ENCODE measurements around the gene CEACAM6.

Gene CEACAM6

DNA sequence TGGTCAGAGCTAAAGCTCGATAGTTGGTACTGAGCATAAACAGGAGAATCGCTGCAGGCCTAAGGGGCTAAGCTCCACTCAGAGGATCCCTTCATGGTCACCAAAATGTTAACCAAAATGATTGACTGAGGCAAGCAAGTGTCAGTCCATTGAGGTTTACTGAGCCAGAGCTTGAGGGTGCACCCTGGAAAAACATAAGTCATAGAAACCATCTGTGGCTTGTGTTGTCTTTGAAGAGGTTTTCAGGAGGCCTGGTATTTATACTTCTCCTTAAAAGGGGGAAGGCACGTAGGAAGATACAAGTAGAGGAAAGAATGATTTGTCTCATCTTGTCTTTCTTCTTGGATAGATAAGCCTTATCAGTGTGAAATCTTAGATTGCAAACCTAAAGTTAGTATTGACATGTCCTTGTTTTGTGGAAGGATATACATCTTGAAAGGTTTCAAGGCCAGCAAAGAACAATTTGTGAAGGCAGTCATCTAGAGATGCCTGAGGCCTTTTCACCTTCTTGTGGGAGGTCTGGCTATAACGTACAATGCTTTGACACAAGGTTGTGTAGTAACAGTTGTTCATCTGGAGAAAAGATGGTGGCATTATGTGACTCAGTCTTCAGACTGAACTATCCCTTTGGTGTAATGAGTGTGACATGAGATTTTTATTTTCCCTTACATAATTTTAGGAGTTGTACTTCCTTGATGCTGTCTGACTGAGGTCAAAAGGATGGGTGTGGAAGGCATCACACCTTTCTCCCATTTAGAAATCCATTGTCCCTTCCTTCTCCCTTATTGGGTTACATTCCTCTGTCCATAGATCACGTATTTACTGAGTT is 14.7 kb upstream of the CEACAM6 start:
- H3K9me3 ChIP-seq (ENCODE audit: insufficient read depth, low read depth, low read length), result no peaks in the 10 kb centered on the region
- no peaks in the 10 kb centered on the region for H3K4me1 ChIP-seq (ENCODE audit: insufficient read depth, low read length, poor library complexity, severe bottlenecking)
- H4K20me1 ChIP-seq (ENCODE audit: insufficient read depth, low read length, poor library complexity, severe bottlenecking), result no peaks in the 10 kb centered on the region
- no peak overlapping the region for H3K9ac ChIP-seq (ENCODE audit: low read depth, low read length, poor library complexity, severe bottlenecking)
- no peak overlapping the region for H2AFZ ChIP-seq (ENCODE audit: low read length)
- H3K9me2 ChIP-seq (replicated peaks; ENCODE audit: low read depth, low read length), result no peaks in the 10 kb centered on the region
- H3K36me3 ChIP-seq (ENCODE audit: insufficient read depth, low read length), result no peaks in the 10 kb centered on the region
- no peaks in the 10 kb centered on the region for H3F3A ChIP-seq (ENCODE audit: low read depth)
- TF ChIP-seq, protein P1, sequence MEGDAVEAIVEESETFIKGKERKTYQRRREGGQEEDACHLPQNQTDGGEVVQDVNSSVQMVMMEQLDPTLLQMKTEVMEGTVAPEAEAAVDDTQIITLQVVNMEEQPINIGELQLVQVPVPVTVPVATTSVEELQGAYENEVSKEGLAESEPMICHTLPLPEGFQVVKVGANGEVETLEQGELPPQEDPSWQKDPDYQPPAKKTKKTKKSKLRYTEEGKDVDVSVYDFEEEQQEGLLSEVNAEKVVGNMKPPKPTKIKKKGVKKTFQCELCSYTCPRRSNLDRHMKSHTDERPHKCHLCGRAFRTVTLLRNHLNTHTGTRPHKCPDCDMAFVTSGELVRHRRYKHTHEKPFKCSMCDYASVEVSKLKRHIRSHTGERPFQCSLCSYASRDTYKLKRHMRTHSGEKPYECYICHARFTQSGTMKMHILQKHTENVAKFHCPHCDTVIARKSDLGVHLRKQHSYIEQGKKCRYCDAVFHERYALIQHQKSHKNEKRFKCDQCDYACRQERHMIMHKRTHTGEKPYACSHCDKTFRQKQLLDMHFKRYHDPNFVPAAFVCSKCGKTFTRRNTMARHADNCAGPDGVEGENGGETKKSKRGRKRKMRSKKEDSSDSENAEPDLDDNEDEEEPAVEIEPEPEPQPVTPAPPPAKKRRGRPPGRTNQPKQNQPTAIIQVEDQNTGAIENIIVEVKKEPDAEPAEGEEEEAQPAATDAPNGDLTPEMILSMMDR (conservative IDR thresholded peaks at IDR 0.05; ENCODE audit: low read length), result no peak
- no peak for TF ChIP-seq EZH2phosphoT487 (IDR thresholded peaks at IDR 0.05; ENCODE audit: borderline replicate concordance)
- H3K27me3 ChIP-seq (ENCODE audit: insufficient read depth, low read length, poor library complexity, severe bottlenecking), result no peaks in the 10 kb centered on the region
- H3K4me2 ChIP-seq (ENCODE audit: low read depth, low read length, poor library complexity, severe bottlenecking), result no peak overlapping the region
- H3K79me2 ChIP-seq (ENCODE audit: insufficient read depth, low read length), result no peaks in the 10 kb centered on the region
- H3K4me3 ChIP-seq (ENCODE audit: low read length, poor library complexity, severe bottlenecking), result no peak overlapping the region

DNA sequence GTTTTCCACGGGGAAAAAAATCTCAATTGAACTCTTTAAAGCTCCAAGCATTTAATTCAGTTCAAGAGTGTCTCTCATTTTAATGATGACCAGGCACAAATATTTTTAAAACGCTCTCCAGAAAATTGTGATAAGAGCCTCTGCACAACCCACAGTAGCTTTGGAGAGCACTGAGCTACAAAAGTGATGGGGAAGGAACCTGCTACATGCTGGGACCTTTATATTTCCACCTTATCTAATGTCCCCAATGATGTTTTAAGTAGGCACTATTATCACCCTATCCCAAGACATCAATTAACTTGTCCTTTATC is 14.1 kb upstream of the CEACAM6 start:
- Histone ChIP-seq H3F3A (ENCODE audit: low read depth) (no peaks in the 10 kb centered on the region), H3K4me3 (ENCODE audit: low read length, poor library complexity, severe bottlenecking) (no peak overlapping the region), H4K20me1 (ENCODE audit: insufficient read depth, low read length, poor library complexity, severe bottlenecking) (no peaks in the 10 kb centered on the region), H2AFZ (ENCODE audit: low read length) (no peak overlapping the region), H3K36me3 (ENCODE audit: insufficient read depth, low read length) (no peaks in the 10 kb centered on the region), H3K9me3 (ENCODE audit: insufficient read depth, low read depth, low read length) (no peaks in the 10 kb centered on the region), H3K27me3 (ENCODE audit: insufficient read depth, low read length, poor library complexity, severe bottlenecking) (no peaks in the 10 kb centered on the region), H3K4me1 (ENCODE audit: insufficient read depth, low read length, poor library complexity, severe bottlenecking) (no peaks in the 10 kb centered on the region), H3K9ac (ENCODE audit: low read depth, low read length, poor library complexity, severe bottlenecking) (no peak overlapping the region), H3K9me2 (replicated peaks; ENCODE audit: low read depth, low read length) (no peaks in the 10 kb centered on the region), H3K79me2 (ENCODE audit: insufficient read depth, low read length) (no peaks in the 10 kb centered on the region), H3K4me2 (ENCODE audit: low read depth, low read length, poor library complexity, severe bottlenecking) (no peak overlapping the region)
- no peak for TF ChIP-seq EZH2phosphoT487 (IDR thresholded peaks at IDR 0.05; ENCODE audit: borderline replicate concordance)
- TF ChIP-seq, protein P1 (conservative IDR thresholded peaks at IDR 0.05; ENCODE audit: low read length), result no peak

- Histone ChIP-seq H3K9me3 (ENCODE audit: insufficient read depth, low read depth, low read length) (no peaks in the 10 kb centered on the region), H3K4me3 (ENCODE audit: low read length, poor library complexity, severe bottlenecking) (no peak overlapping the region), H3K27me3 (ENCODE audit: insufficient read depth, low read length, poor library complexity, severe bottlenecking) (no peaks in the 10 kb centered on the region), H3K9me2 (replicated peaks; ENCODE audit: low read depth, low read length) (no peaks in the 10 kb centered on the region), H3K79me2 (ENCODE audit: insufficient read depth, low read length) (no peaks in the 10 kb centered on the region), H3K9ac (ENCODE audit: low read depth, low read length, poor library complexity, severe bottlenecking) (no peak overlapping the region), H2AFZ (ENCODE audit: low read length) (0 out of 2 replicates have a peak overlapping the region, but pooled peaks have one; percentile 55), H3K36me3 (ENCODE audit: insufficient read depth, low read length) (no peaks in the 10 kb centered on the region), H3K4me1 (ENCODE audit: insufficient read depth, low read length, poor library complexity, severe bottlenecking) (no peaks in the 10 kb centered on the region), H4K20me1 (ENCODE audit: insufficient read depth, low read length, poor library complexity, severe bottlenecking) (no peaks in the 10 kb centered on the region), H3F3A (ENCODE audit: low read depth) (no peaks in the 10 kb centered on the region), H3K4me2 (ENCODE audit: low read depth, low read length, poor library complexity, severe bottlenecking) (no peak overlapping the region)
- TF ChIP-seq, protein P1 (conservative IDR thresholded peaks at IDR 0.05; ENCODE audit: low read length), result no peak
Measured at GRCh38 chr19:41744850-41745249, 10.5 kb upstream of the CEACAM6 start.

Data from Loucy (cell line).